ENCODE data around the gene DBN1. TPM values are rescaled to one million over a fixed set of nuclear protein-coding genes. Genes with fewer than 3 reads are reported as not detected.

Gene DBN1
- polyA plus RNA-seq, 2 of the 4 experiments (the other 2 are of a cell fraction): 47.7 to 107 TPM

- 91% methylated on average over 8 of the region's 11 CpGs for WGBS (ENCODE audit: missing lambda C conversion rate)
- Histone ChIP-seq H3K9me3 (no peaks in the 10 kb centered on the region), H3K4me2 (peak overlapping the region; percentile 95), H3K4me1 (peaks cover 17% of the 10 kb centered on the region), H3K27ac (peak overlapping the region in 1 of 2 experiments; percentile 99; a peak in 3 of 6 replicates), H3K4me3 (no peak overlapping the region; the same call in 1 of the 3 replicates)
- POLR2A ChIA-PET: interaction anchor here (1.3 kb wide), 1 partner anchor 19 kb away, joined by 3 read pairs; no protein-coding TSS in a partner anchor
- DNase-seq (ENCODE audit: low read depth in 1 of 2, low spot score in 1 of 2) (no peak), FAIRE-seq (no peak), ATAC-seq (no peak)
- TF ChIP-seq NR3C1 (IDR thresholded peaks at IDR 0.05) (no peak), BHLHE40 (IDR thresholded peaks at IDR 0.05; ENCODE audit: low read depth, low read length) (no peak), TP53 (CRISPR knock-in tag; IDR thresholded peaks at IDR 0.05) (no peak), KDM5A (IDR thresholded peaks at IDR 0.05) (no peak), CBX2 (IDR thresholded peaks at IDR 0.05; ENCODE audit: borderline replicate concordance, low read depth) (no peak), NFE2L2 (conservative IDR thresholded peaks at IDR 0.05; ENCODE audit: low read length) (no peak), EP300 (IDR thresholded peaks at IDR 0.05) (no peak), MAZ (IDR thresholded peaks at IDR 0.05; ENCODE audit: borderline replicate concordance, low read depth, low read length) (no peak), ELK1 (IDR thresholded peaks at IDR 0.05; ENCODE audit: low read depth, low read length) (no peak), ZC3H11A (IDR thresholded peaks at IDR 0.05) (no peak), MAX (IDR thresholded peaks at IDR 0.05) (no peak), RARB (CRISPR knock-in tag; IDR thresholded peaks at IDR 0.05) (no peak), NPAS2 (CRISPR knock-in tag; IDR thresholded peaks at IDR 0.05; ENCODE audit: borderline replicate concordance) (no peak), HOXB13 (CRISPR knock-in tag; IDR thresholded peaks at IDR 0.05; ENCODE audit: low read depth) (no peak), MAFK (IDR thresholded peaks at IDR 0.05; ENCODE audit: partially characterized antibody) (no peak)
- CTCF ChIA-PET: interaction anchor here (1.0 to 36.0 kb wide), 4 partner anchors 19 to 65 kb away, joined by 3 to 871 read pairs (median 78); partner anchors contain the start of genes F12 and PRR7
These were observed 45.4 kb downstream of the DBN1 start for GRCh38 chr5:177427919-177428573.

- DNase-seq (ENCODE audit: low read depth in 1 of 2, low spot score in 1 of 2): no peak
- CTCF ChIA-PET: interaction anchor here (0.9 to 36.0 kb wide), 5 partner anchors 18 to 109 kb away, joined by 3 to 871 read pairs (median 4); partner anchors contain the start of genes F12 and PRR7
- H3K4me3 ChIP-seq: peak overlapping the region; percentile 88
- 0 out of 2 replicates have a peak, but pooled peaks have one; percentile 32 for TF ChIP-seq GATA3 (IDR thresholded peaks at IDR 0.05; ENCODE audit: borderline replicate concordance)
- TF ChIP-seq E2F6 (IDR thresholded peaks at IDR 0.05; ENCODE audit: borderline replicate concordance, low read depth): peak; percentile 84; the same call in 1 of the 2 replicates
- 0 out of 2 replicates have a peak, but pooled peaks have one; percentile 32 for TF ChIP-seq POLR2AphosphoS2 (conservative IDR thresholded peaks at IDR 0.05; ENCODE audit: low read length)
- TF ChIP-seq MAX (IDR thresholded peaks at IDR 0.05): peak; percentile 72
- no peak for TF ChIP-seq KDM5A (IDR thresholded peaks at IDR 0.05)
- TF ChIP-seq HOXA7 (CRISPR knock-in tag; IDR thresholded peaks at IDR 0.05): peak; percentile 20; the same call in 1 of the 2 replicates
- H3K4me2 ChIP-seq: peak overlapping the region; percentile 95
- POLR2A ChIA-PET: interaction anchor here (0.6 to 3.0 kb wide), 6 partner anchors 20 to 254 kb away, joined by 3 to 41 read pairs (median 4); partner anchors contain the start of gene PRR7
- 27% methylated on average over 11 of the region's 11 CpGs for WGBS (ENCODE audit: missing lambda C conversion rate)
- peaks cover 17% of the 10 kb centered on the region for H3K4me1 ChIP-seq
- no peak for FAIRE-seq
- H3K9me3 ChIP-seq: no peaks in the 10 kb centered on the region
- peak in 1 of 2 experiments; percentile 1; a peak in 2 of 6 replicates for ATAC-seq
- peak overlapping the region; percentile 92 to 99 for H3K27ac ChIP-seq
These were observed 46.1 kb downstream of the DBN1 start for GRCh38 chr5:177427211-177427822.

Measured in A549 (cell line).